B cell (primary cell): Measurements from ENCODE around the gene UBAC2. TPM values are rescaled to one million over a fixed set of nuclear protein-coding genes. Genes with fewer than 3 reads are reported as not detected.

Experiments used
- ATAC-seq: fragments of 200-7000 bp; cut with Tn5 transposase; one replicate; pipeline ENCODE4 v1.10.0; 2021; ENCODE audit warnings: low read depth, mild to moderate bottlenecking, moderate number of reproducible peaks, moderate library complexity
- CTCF ChIA-PET: fragments of 350-600 bp; sonication (Branson Sonifier 250); formaldehyde crosslinking; loops from one replicate; lab custom pipeline; 2021; ENCODE audit warnings: antibody characterized with exemption, inconsistent platforms; lab: Charles Lee
- POLR2A ChIA-PET: fragments of 350-600 bp; sonication (Branson Sonifier 250); formaldehyde crosslinking; loops from one replicate; lab custom pipeline; 2021; ENCODE audit warnings: antibody characterized with exemption; lab: Charles Lee
- DNase-seq: peaks from one replicate; pipeline ENCODE4 v3.0.0; 2013
- H2AFZ ChIP-seq: 2 replicates; pipeline ENCODE4 v1.6.1; 2012; ENCODE audit warnings: mild to moderate bottlenecking, low read depth, low read length; ENCODE audit not compliant: insufficient read depth, poor library complexity, severe bottlenecking
- H3K27ac ChIP-seq, 2 donors: 1 replicate in 1 of 2; 2 replicates in 1 of 2; pipeline ENCODE4 v1.5.1; 2012 to 2013; ENCODE audit warnings: low read length in 2 of 2, mild to moderate bottlenecking in 2 of 2, moderate library complexity in 1 of 2
- H3K27me3 ChIP-seq, 4 experiments: fragments of 200-600 bp in 1 of 4; sonication (generic) in 1 of 4; replicated peaks in 1 of 4; 1 replicate in 2 of 4; 2 replicates in 2 of 4; pipeline versions ENCODE4 v1.6.1 to v1.7.0; 2013 to 2016; ENCODE audit warnings: low read length in 3 of 4, mild to moderate bottlenecking in 2 of 4, mixed read lengths in 1 of 4, moderate library complexity in 1 of 4; ENCODE audit not compliant: insufficient read depth in 4 of 4, control insufficient read depth in 3 of 4; ENCODE audit errors: control extremely low read depth in 1 of 4
- H3K36me3 ChIP-seq, 2 experiments: replicated peaks in 1 of 2; 1 replicate in 1 of 2; 2 replicates in 1 of 2; pipeline versions ENCODE4 v1.6.1 to v1.7.1; 2013; ENCODE audit warnings: low read length in 1 of 2; ENCODE audit not compliant: insufficient read depth in 2 of 2, control insufficient read depth in 1 of 2; ENCODE audit errors: control extremely low read depth in 1 of 2, extremely low read depth in 1 of 2
- H3K4me1 ChIP-seq, 2 donors: fragments of 200-600 bp in 1 of 2; sonication (generic) in 1 of 2; 1 replicate in 1 of 2; 2 replicates in 1 of 2; pipeline versions ENCODE4 v1.5.1 to v1.6.1; 2013 to 2017; ENCODE audit warnings: low read length in 2 of 2; ENCODE audit not compliant: control insufficient read depth in 2 of 2, insufficient read depth in 2 of 2
- H3K4me2 ChIP-seq: replicated peaks from 2 replicates; pipeline ENCODE3; 2012; ENCODE audit warnings: mild to moderate bottlenecking, low read depth, low read length; ENCODE audit not compliant: poor library complexity, severe bottlenecking
- H3K4me3 ChIP-seq, 5 experiments: fragments of 200-600 bp in 1 of 5; sonication (generic) in 1 of 5; 1 replicate in 3 of 5; 2 replicates in 2 of 5; pipeline versions ENCODE4 v1.5.1 to v1.7.0; 2011 to 2016; ENCODE audit warnings: low read length in 4 of 5, mild to moderate bottlenecking in 4 of 5, low read depth in 2 of 5, control low read depth in 1 of 5, moderate library complexity in 1 of 5; ENCODE audit not compliant: insufficient read depth in 1 of 5; ENCODE audit errors: control extremely low read depth in 1 of 5, extremely low read depth in 1 of 5
- H3K79me2 ChIP-seq: fragments of 200-600 bp; sonication (generic); one replicate; pipeline ENCODE4 v1.6.0; 2016; ENCODE audit warnings: low read length; ENCODE audit not compliant: control insufficient read depth, insufficient read depth
- H3K9ac ChIP-seq: fragments of 200-600 bp; sonication (generic); 2 replicates; pipeline ENCODE4 v1.6.1; 2017; ENCODE audit warnings: mild to moderate bottlenecking, low read length, moderate library complexity
- H3K9me3 ChIP-seq, 3 donors: one replicate each; pipeline versions ENCODE4 v1.6.1 to v1.7.1; 2013; ENCODE audit warnings: low read length in 2 of 3; ENCODE audit not compliant: control insufficient read depth in 2 of 3, insufficient read depth in 1 of 3; ENCODE audit errors: control extremely low read depth in 1 of 3
- H4K20me1 ChIP-seq: 2 replicates; pipeline ENCODE4 v1.6.0; 2012; ENCODE audit warnings: mild to moderate bottlenecking, low read length; ENCODE audit not compliant: insufficient read depth, control insufficient read depth, poor library complexity, severe bottlenecking
- H3K27ac Mint-ChIP-seq: one replicate; pipeline ENCODE4 v1.8.0; 2021; ENCODE audit warnings: mixed read lengths
- H3K27me3 Mint-ChIP-seq: one replicate; pipeline ENCODE4 v1.8.0; 2021; ENCODE audit warnings: mixed read lengths
- H3K4me1 Mint-ChIP-seq: one replicate; pipeline ENCODE4 v1.8.0; 2021; ENCODE audit warnings: mixed read lengths
- H3K4me3 Mint-ChIP-seq: one replicate; pipeline ENCODE4 v1.8.0; 2021; ENCODE audit warnings: mixed read lengths
- H3K9me3 Mint-ChIP-seq: one replicate; pipeline ENCODE4 v1.8.0; 2022; ENCODE audit warnings: mixed read lengths; ENCODE audit not compliant: insufficient read depth
- EZH2 ChIP-seq: IDR thresholded peaks from 2 replicates; pipeline ENCODE4 v1.6.1; 2012; ENCODE audit warnings: borderline replicate concordance, low read depth, mild to moderate bottlenecking, moderate library complexity, low read length; ENCODE audit not compliant: insufficient read depth, poor library complexity, severe bottlenecking
- WGBS: methylation state at CpG from one replicate; pipeline ENCODE4 v1.1.5; 2013; ENCODE audit warnings: missing lambda C conversion rate; ENCODE audit not compliant: insufficient coverage; 5-methylcytosine and 5-hydroxymethylcytosine counted together
- intact Hi-C: fragments of 100-400 bp; cut with micrococcal nuclease; formaldehyde crosslinking; loops from one replicate; pipeline ENCODE4 v1.10.0; 2022
- polyA plus RNA-seq: library from polyadenylated mRNA; depleted of rRNA; stranded (reverse); fragments of >200 nt; gene quantifications from 2 replicates; pipeline ENCODE4 v1.2.3, GENCODE V29; 2012
- total RNA-seq, 2 donors: library from RNA; stranded (reverse); fragments of 120-200 nt in 1 of 2; gene quantifications; 1 replicate in 1 of 2; 2 replicates in 1 of 2; pipeline versions ENCODE4 v1.2.3 to v1.2.4, GENCODE V29; 2013 to 2022
- TF ChIP-seq, protein P1 (sequence below): fragments of 200-600 bp; IDR thresholded peaks from one replicate; pipeline ENCODE4 v1.8.0; 2022; ENCODE audit warnings: antibody characterized with exemption, mild to moderate bottlenecking

The UBAC2 gene
- total and polyA plus RNA-seq, 2 donors (not counting 1 experiment from before 2014, with no cell fraction given) = 56.3 to 60.8 TPM

DNA sequence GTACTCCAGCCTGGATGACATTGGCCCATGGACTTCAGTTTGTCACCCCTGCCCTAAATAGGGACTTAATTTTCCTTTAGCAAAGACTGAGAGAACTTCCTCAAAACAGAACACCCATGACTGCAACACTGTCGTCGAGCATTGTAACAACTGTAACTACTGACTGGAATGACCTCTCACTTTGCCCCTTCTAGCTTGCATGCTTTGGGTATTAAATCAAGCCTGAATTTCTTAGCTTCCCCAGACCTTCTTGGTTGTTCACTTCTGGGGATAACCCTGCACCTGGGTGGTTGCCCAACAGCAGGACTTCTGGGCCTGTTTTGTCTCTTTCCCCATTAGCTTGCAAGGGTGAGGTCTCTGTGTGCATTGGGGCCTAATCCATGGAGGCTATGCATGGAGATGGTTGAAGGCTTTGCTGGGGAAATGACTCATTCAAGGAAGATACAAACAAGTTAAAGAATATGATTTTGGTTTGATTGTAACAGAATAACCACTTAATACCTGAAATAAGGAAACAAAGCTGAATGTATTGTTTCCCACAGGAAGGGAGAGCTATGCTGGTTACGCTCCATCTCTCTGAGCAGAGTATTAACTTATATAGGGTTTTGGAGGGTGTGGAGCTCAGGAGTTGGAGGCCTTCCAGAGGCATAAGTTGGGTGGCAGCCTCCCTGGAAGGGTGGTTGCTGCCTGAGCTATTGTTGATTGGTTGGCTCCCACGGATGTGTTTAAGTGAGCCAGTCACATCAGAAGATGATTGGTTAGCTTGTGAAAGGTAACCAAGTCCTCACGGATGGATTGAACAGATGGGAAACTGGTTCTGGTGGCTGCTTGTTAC lies 34.7 kb upstream of the UBAC2 start:
- Histone ChIP-seq H2AFZ (no peak overlapping the region), H3K36me3 (no peaks in the 10 kb centered on the region), H3K79me2 (no peaks in the 10 kb centered on the region), H3K9me3 (no peaks in the 10 kb centered on the region), H3K27me3 (no peaks in the 10 kb centered on the region), H3K4me3 (no peak overlapping the region), H4K20me1 (no peaks in the 10 kb centered on the region), H3K4me2 (no peak overlapping the region), H3K4me1 (peaks cover 0 to 3% of the 10 kb centered on the region in 2 donors), H3K9ac (no peak overlapping the region), H3K27ac (no peak overlapping the region)
- ChIA-PET POLR2A (no interaction called here), CTCF (interaction anchor here (1.0 to 2.1 kb wide), 4 partner anchors 10 to 1349 kb away, joined by 3 to 13 read pairs (median 3); no protein-coding TSS in a partner anchor)
- WGBS = 60% methylated on average over 4 of the region's 5 CpGs
- Mint-ChIP-seq H3K4me1 (peaks cover 7% of the 10 kb centered on the region), H3K27ac (no peak overlapping the region), H3K4me3 (no peak overlapping the region), H3K9me3 (no peaks in the 10 kb centered on the region), H3K27me3 (no peaks in the 10 kb centered on the region)
- TF ChIP-seq EZH2 = no peak
- TF ChIP-seq, protein P1, sequence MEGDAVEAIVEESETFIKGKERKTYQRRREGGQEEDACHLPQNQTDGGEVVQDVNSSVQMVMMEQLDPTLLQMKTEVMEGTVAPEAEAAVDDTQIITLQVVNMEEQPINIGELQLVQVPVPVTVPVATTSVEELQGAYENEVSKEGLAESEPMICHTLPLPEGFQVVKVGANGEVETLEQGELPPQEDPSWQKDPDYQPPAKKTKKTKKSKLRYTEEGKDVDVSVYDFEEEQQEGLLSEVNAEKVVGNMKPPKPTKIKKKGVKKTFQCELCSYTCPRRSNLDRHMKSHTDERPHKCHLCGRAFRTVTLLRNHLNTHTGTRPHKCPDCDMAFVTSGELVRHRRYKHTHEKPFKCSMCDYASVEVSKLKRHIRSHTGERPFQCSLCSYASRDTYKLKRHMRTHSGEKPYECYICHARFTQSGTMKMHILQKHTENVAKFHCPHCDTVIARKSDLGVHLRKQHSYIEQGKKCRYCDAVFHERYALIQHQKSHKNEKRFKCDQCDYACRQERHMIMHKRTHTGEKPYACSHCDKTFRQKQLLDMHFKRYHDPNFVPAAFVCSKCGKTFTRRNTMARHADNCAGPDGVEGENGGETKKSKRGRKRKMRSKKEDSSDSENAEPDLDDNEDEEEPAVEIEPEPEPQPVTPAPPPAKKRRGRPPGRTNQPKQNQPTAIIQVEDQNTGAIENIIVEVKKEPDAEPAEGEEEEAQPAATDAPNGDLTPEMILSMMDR = no peak
- intact Hi-C loops = no loop called here
- ATAC-seq (no peak), DNase-seq (no peak)

DNA sequence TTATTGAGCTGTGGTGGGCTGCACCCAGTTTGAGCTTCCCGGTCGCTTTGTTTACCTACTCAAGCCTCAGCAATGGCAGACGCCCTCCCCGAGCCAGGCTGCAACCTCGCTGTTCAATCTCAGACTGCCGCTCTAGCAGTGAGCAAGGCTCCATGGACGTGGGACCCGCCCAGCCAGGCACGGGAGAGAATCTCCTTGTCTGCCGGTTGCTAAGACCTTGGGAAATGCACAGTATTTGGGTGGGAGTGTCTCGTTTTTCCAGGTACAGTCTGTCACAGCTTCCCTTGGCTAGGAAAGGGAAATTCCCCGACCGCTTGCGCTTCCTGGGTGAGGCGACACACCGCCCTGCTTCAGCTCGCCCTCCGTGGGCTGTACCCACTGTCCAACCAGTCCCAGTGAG lies 27.7 kb upstream of the UBAC2 start:
- H3K4me1 ChIP-seq = peaks cover 10 to 15% of the 10 kb centered on the region in 2 donors
- H3K4me3 ChIP-seq = no peak overlapping the region
- no peaks in the 10 kb centered on the region for H3K79me2 ChIP-seq
- H2AFZ ChIP-seq = no peak overlapping the region
- H3K27ac ChIP-seq = no peak overlapping the region
- no peak overlapping the region for H3K9ac ChIP-seq
- no peak for DNase-seq
- H3K4me1 Mint-ChIP-seq = peaks cover 9% of the 10 kb centered on the region
- H3K4me3 Mint-ChIP-seq = no peak overlapping the region
- ChIA-PET CTCF (interaction anchor here (0.8 to 20.1 kb wide), 3 partner anchors 21 to 97 kb away, joined by 4 to 661 read pairs (median 7); no protein-coding TSS in a partner anchor), POLR2A (no interaction called here)
- TF ChIP-seq EZH2 = no peak
- TF ChIP-seq, protein P1 = no peak
- no peaks in the 10 kb centered on the region for H3K27me3 ChIP-seq
- no peaks in the 10 kb centered on the region for H3K27me3 Mint-ChIP-seq
- no peaks in the 10 kb centered on the region for H4K20me1 ChIP-seq
- no peaks in the 10 kb centered on the region for H3K9me3 Mint-ChIP-seq
- H3K36me3 ChIP-seq = no peaks in the 10 kb centered on the region
- no peak overlapping the region for H3K4me2 ChIP-seq
- H3K27ac Mint-ChIP-seq = no peak overlapping the region
- ATAC-seq = no peak
- intact Hi-C loops = loop anchor here (10.0 kb wide), 1 partner anchor 1342 kb away; no protein-coding TSS in a partner anchor
- 93% methylated on average over 17 of the region's 18 CpGs for WGBS
- H3K9me3 ChIP-seq = no peaks in the 10 kb centered on the region
